K562 (cell line): ENCODE results near the gene FAM107B. TPM values are rescaled to one million over a fixed set of nuclear protein-coding genes. Genes with fewer than 3 reads are reported as not detected.

Source experiments
- ATAC-seq: fragments of 200-7000 bp; cut with Tn5 transposase; 3 replicates; pipeline ENCODE4 v1.9.1; 2020; ENCODE audit warnings: moderate library complexity
- BruUV-seq: library from RNA; stranded (reverse); fragments of 400-500 nt; replicated peaks from 2 replicates; lab custom pipeline; 2021; lab: Mats Ljungman, UMichigan
- CTCF ChIA-PET: fragments of 300-600 bp; formaldehyde crosslinking; extraction: SDS; loops from one replicate; lab custom pipeline; 2021; ENCODE audit warnings: low intra/inter-chr PET ratio; lab: Yijun Ruan, JAX
- POLR2A ChIA-PET: fragments of 300-600, 350-650 bp; sonication (Branson Sonifier 250); formaldehyde crosslinking; extraction: SDS; loops from one replicate; lab custom pipeline; 2021; ENCODE audit warnings: antibody characterized with exemption, inconsistent platforms; lab: Yijun Ruan, JAX
- DNase-seq, 4 experiments: peaks; one replicate each; pipeline versions ENCODE4 v3.0.0 to v3.0.0-alpha.2; 2011 to 2018; ENCODE audit warnings: low spot score in 3 of 4, mixed read lengths in 3 of 4; ENCODE audit errors: extremely low read depth in 1 of 4
- FAIRE-seq: peaks from 2 replicates; lab custom pipeline; 2011; peaks lifted over from hg19 to GRCh38; lab: Jason Lieb, UNC
- H2AFZ ChIP-seq: 2 replicates; pipeline ENCODE4 v1.6.0; 2011; ENCODE audit warnings: low read depth, low read length, control low read depth, inconsistent platforms
- H3K27ac ChIP-seq: fragments of 200-600 bp; 3 replicates; pipeline ENCODE4 v1.8.0; 2011; ENCODE audit warnings: low read depth, mild to moderate bottlenecking, control low read depth, inconsistent platforms, low read length, moderate library complexity, mixed read lengths; ENCODE audit errors: extremely low read depth
- H3K27me3 ChIP-seq, 2 experiments: fragments of 300-600 bp in 1 of 2; 2 replicates in 1 of 2; 3 replicates in 1 of 2; pipeline versions ENCODE4 v1.6.0 to v1.8.0; 2011; ENCODE audit warnings: inconsistent platforms in 2 of 2, low read length in 2 of 2, mild to moderate bottlenecking in 1 of 2, mixed read lengths in 1 of 2, moderate library complexity in 1 of 2; ENCODE audit not compliant: control insufficient read depth in 2 of 2, insufficient read depth in 2 of 2
- H3K36me3 ChIP-seq: fragments of 300-600 bp; 3 replicates; pipeline ENCODE4 v1.8.0; 2011; ENCODE audit warnings: mild to moderate bottlenecking, low read length, inconsistent platforms; ENCODE audit not compliant: control insufficient read depth, insufficient read depth
- H3K4me1 ChIP-seq, 2 experiments: fragments of 200-600 bp in 1 of 2; replicated peaks in 1 of 2; 2 replicates in 1 of 2; 3 replicates in 1 of 2; pipeline versions ENCODE4 v1.5.1 to v1.8.0; 2011; ENCODE audit warnings: inconsistent platforms in 2 of 2, low read length in 2 of 2, mild to moderate bottlenecking in 1 of 2, mixed read lengths in 1 of 2, moderate library complexity in 1 of 2; ENCODE audit not compliant: control insufficient read depth in 2 of 2, insufficient read depth in 2 of 2
- H3K4me2 ChIP-seq: 2 replicates; pipeline ENCODE4 v1.6.1; 2011; ENCODE audit warnings: low read length, control low read depth, inconsistent platforms, mixed read lengths; ENCODE audit not compliant: insufficient read depth
- H3K4me3 ChIP-seq: fragments of 200-600 bp; sonication (generic), shearing (Covaris generic); 2 replicates; pipeline ENCODE4 v1.5.1; 2016; ENCODE audit warnings: control low read depth, inconsistent platforms
- H3K79me2 ChIP-seq: fragments of 200-600 bp; 3 replicates; pipeline ENCODE4 v1.8.0; 2011; ENCODE audit warnings: low read length, inconsistent platforms; ENCODE audit not compliant: control insufficient read depth, insufficient read depth
- H3K9ac ChIP-seq, 2 experiments: 2 replicates each; pipeline versions ENCODE4 v1.6.0 to v1.6.1; 2011; ENCODE audit warnings: low read depth in 2 of 2, low read length in 2 of 2, control low read depth in 1 of 2, inconsistent platforms in 1 of 2, mild to moderate bottlenecking in 1 of 2, mixed read lengths in 1 of 2; ENCODE audit not compliant: insufficient read depth in 1 of 2
- H3K9me1 ChIP-seq: one replicate; pipeline ENCODE4 v1.6.0; 2011; ENCODE audit warnings: inconsistent platforms, mild to moderate bottlenecking, low read length, moderate library complexity; ENCODE audit not compliant: control insufficient read depth, insufficient read depth
- H3K9me3 ChIP-seq: replicated peaks from 2 replicates; pipeline ENCODE4 v1.5.1; 2011; ENCODE audit warnings: low read depth, low read length, inconsistent platforms; ENCODE audit not compliant: control insufficient read depth, insufficient read depth
- H4K20me1 ChIP-seq: replicated peaks from 2 replicates; pipeline ENCODE4 v1.6.1; 2011; ENCODE audit warnings: low read length, inconsistent platforms, mixed read lengths; ENCODE audit not compliant: control insufficient read depth, insufficient read depth
- CGGBP1 ChIP-seq: fragments of 250-450 bp; sonication (Bioruptor Pico); IDR thresholded peaks from 2 replicates; pipeline ENCODE4 v1.9.0; 2021; ENCODE audit warnings: mild to moderate bottlenecking
- FOSL1 ChIP-seq: fragments of 200-800 bp; sonication (Bioruptor generic); conservative IDR thresholded peaks from 2 replicates; pipeline ENCODE4 v1.6.1; 2016; ENCODE audit warnings: missing genetic modification characterization, missing compliant biosample characterization
- HDAC8 ChIP-seq: fragments of 450-650 bp; IDR thresholded peaks from 2 replicates; pipeline ENCODE4 v1.6.1; 2016; ENCODE audit warnings: mild to moderate bottlenecking, missing genetic modification characterization, moderate library complexity, missing compliant biosample characterization
- LEF1 ChIP-seq: fragments of 450-650 bp; IDR thresholded peaks from 2 replicates; pipeline ENCODE4 v1.6.1; 2016; ENCODE audit warnings: mild to moderate bottlenecking
- MTF1 ChIP-seq: fragments of 250-450 bp; sonication (Bioruptor Pico); IDR thresholded peaks from 2 replicates; pipeline ENCODE4 v1.9.0; 2021; ENCODE audit warnings: moderate library complexity, mild to moderate bottlenecking, inconsistent platforms, borderline replicate concordance
- MXD1 ChIP-seq: fragments of 250-450 bp; sonication (Bioruptor Pico); IDR thresholded peaks from 2 replicates; pipeline ENCODE4 v1.8.0; 2021; ENCODE audit warnings: borderline replicate concordance, mild to moderate bottlenecking, moderate library complexity; ENCODE audit not compliant: poor library complexity, severe bottlenecking
- NR2F6 ChIP-seq: fragments of 450-650 bp; formaldehyde crosslinking; IDR thresholded peaks from 2 replicates; pipeline ENCODE4 v1.4.0; 2020; ENCODE audit warnings: mild to moderate bottlenecking
- PHF20 ChIP-seq: fragments of 450-650 bp; IDR thresholded peaks from 2 replicates; pipeline ENCODE4 v1.6.1; 2018; ENCODE audit not compliant: partially characterized antibody
- ZMIZ1 ChIP-seq, 2 experiments: fragments of 150-350 bp in 1 of 2; IDR thresholded peaks; 2 replicates each; pipeline ENCODE4 v1.6.1; 2012 to 2016; ENCODE audit warnings: low read depth in 2 of 2, low read length in 2 of 2, mild to moderate bottlenecking in 1 of 2, moderate library complexity in 1 of 2
- ZNF232 ChIP-seq: sonication (generic); formaldehyde crosslinking; IDR thresholded peaks from 2 replicates; pipeline ENCODE4 v1.8.0; 2022; ENCODE audit warnings: mild to moderate bottlenecking, missing genetic modification reagents
- ZNF75A ChIP-seq: fragments of 450-650 bp; formaldehyde crosslinking; IDR thresholded peaks from 2 replicates; pipeline ENCODE4 v1.4.0; 2020; ENCODE audit warnings: mild to moderate bottlenecking
- WGBS: fragments of 100-300 bp; shearing (Covaris generic); methylation state at CpG from one replicate; pipeline ENCODE4 v1.1.6; 2016; ENCODE audit warnings: low coverage, mixed read lengths; ENCODE audit not compliant: insufficient coverage; ENCODE audit errors: missing lambda C conversion rate; 5-methylcytosine and 5-hydroxymethylcytosine counted together
- in situ Hi-C: fragments of 300-500 bp; cut with MboI; formaldehyde crosslinking; loops from 4 replicates; pipeline ENCODE4 v1.15.0; 2018; ENCODE audit warnings: inconsistent platforms, mixed read lengths
- intact Hi-C: fragments of 100-400 bp; cut with micrococcal nuclease; formaldehyde crosslinking; loops from 2 replicates; pipeline ENCODE4 v1.14.2; 2022
- polyA plus RNA-seq, 8 experiments: library from polyadenylated mRNA; depleted of rRNA in 4 of 8; stranded (reverse) in 5 of 8; unstranded in 3 of 8; fragments of >200 nt; fragmentation: Nextera tagmentation in 2 of 8; fragmentation: Illumina TruSeq in 1 of 8; extraction: Ambion mirVana in 2 of 8; extraction: Trizol in 1 of 8; gene quantifications; 2 replicates each; pipeline versions ENCODE4 v1.2.1 to v1.2.3, GENCODE V29; 2011 to 2014; ENCODE audit warnings: inconsistent platforms in 1 of 8, missing spikeins in 1 of 8
- total RNA-seq, 7 experiments: library from RNA; depleted of rRNA in 6 of 7; stranded (reverse); fragments of >200 nt in 6 of 7; fragmentation: Illumina TruSeq in 2 of 7; extraction: Trizol in 2 of 7; gene quantifications; 2 replicates each; pipeline versions ENCODE4 v1.2.1 to v1.2.3, GENCODE V29; 2011 to 2021; ENCODE audit warnings: low replicate concordance in 1 of 7
- TF ChIP-seq, protein P1 (sequence below): fragments of 250-450 bp; sonication (Bioruptor Pico); IDR thresholded peaks from 2 replicates; pipeline ENCODE4 v1.8.0; 2021; ENCODE audit warnings: mild to moderate bottlenecking, moderate library complexity
- TF ChIP-seq, protein P2 (sequence below): fragments of 450-650 bp; formaldehyde crosslinking; IDR thresholded peaks from 2 replicates; pipeline ENCODE4 v1.4.0; 2022; ENCODE audit warnings: missing genetic modification characterization

Gene FAM107B
- total and polyA plus RNA-seq, 9 of the 15 experiments (the other 6 are each of a cell fraction or from before 2014, with no cell fraction given), result 0.40 to 2.8 (median 1.4) TPM

DNA sequence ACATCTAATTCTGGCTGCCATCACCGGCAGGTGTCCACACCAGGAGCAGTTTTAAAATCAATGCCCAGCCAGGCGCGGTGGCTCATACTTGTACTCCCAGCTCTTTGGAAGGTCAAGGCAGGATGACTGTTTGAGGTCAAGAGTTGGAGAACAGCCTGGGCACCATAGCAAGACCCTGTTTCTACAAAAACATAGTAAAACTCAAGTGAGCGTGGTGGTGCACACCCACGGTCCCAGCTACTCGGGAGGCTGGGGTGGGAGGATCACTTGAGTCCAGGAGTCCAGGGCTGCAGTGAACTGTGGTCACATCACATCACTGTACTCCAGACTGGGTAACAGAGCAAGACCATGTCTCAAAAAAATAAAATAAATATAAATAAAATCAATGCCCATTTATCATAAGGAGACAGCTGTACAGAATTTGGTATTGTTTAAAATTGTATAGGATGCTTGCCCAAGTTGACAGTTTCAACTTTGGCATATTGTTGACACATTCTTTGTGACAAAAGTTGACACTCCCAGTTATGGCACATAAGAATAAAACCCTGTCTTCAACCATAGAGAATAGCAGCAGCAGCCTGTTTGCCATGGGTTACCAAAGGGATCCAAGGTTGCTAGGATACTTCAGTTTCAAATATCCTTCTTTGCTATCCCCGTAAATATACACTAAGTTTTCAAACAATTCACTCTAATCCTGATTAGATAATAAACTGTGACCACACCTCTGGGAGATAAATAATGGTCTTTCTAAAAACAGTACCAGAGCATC lies 193.0 kb downstream of the FAM107B start:
- H3K79me2 ChIP-seq, result no peaks in the 10 kb centered on the region
- H3K4me2 ChIP-seq, result no peak overlapping the region
- no peak for DNase-seq
- ATAC-seq, result no peak
- WGBS, result 1% methylated on average over 7 of the region's 7 CpGs
- H4K20me1 ChIP-seq, result no peaks in the 10 kb centered on the region
- in situ Hi-C loops (no loop called here), intact Hi-C loops (no loop called here)
- H3K4me3 ChIP-seq, result no peak overlapping the region
- H3K27me3 ChIP-seq, result peaks cover 14 to 34% of the 10 kb centered on the region in 2 experiments
- ChIA-PET POLR2A (no interaction called here), CTCF (no interaction called here)
- no peak overlapping the region for H2AFZ ChIP-seq
- TF ChIP-seq LEF1 (no peak), FOSL1 (tag) (no peak), MTF1 (CRISPR knock-in tag) (no peak), ZNF232 (no peak), MXD1 (CRISPR knock-in tag) (no peak), ZNF75A (CRISPR knock-in tag) (no peak), PHF20 (no peak), HDAC8 (tag) (no peak), ZMIZ1 (IDR thresholded peaks at IDR 0.05; ENCODE audit: low read depth in 2 of 2, low read length in 2 of 2) (no peak), CGGBP1 (CRISPR knock-in tag) (no peak), NR2F6 (no peak)
- TF ChIP-seq, protein P1, sequence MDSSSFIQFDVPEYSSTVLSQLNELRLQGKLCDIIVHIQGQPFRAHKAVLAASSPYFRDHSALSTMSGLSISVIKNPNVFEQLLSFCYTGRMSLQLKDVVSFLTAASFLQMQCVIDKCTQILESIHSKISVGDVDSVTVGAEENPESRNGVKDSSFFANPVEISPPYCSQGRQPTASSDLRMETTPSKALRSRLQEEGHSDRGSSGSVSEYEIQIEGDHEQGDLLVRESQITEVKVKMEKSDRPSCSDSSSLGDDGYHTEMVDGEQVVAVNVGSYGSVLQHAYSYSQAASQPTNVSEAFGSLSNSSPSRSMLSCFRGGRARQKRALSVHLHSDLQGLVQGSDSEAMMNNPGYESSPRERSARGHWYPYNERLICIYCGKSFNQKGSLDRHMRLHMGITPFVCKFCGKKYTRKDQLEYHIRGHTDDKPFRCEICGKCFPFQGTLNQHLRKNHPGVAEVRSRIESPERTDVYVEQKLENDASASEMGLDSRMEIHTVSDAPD (CRISPR knock-in tag), result no peak
- TF ChIP-seq, protein P2, sequence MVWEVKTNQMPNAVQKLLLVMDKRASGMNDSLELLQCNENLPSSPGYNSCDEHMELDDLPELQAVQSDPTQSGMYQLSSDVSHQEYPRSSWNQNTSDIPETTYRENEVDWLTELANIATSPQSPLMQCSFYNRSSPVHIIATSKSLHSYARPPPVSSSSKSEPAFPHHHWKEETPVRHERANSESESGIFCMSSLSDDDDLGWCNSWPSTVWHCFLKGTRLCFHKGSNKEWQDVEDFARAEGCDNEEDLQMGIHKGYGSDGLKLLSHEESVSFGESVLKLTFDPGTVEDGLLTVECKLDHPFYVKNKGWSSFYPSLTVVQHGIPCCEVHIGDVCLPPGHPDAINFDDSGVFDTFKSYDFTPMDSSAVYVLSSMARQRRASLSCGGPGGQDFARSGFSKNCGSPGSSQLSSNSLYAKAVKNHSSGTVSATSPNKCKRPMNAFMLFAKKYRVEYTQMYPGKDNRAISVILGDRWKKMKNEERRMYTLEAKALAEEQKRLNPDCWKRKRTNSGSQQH (CRISPR knock-in tag), result no peak
- H3K27ac ChIP-seq, result no peak overlapping the region
- H3K9me1 ChIP-seq, result no peaks in the 10 kb centered on the region
- no TSS peak for BruUV-seq
- no peak overlapping the region for H3K9ac ChIP-seq
- H3K9me3 ChIP-seq, result no peaks in the 10 kb centered on the region
- no peak for FAIRE-seq
- no peaks in the 10 kb centered on the region for H3K36me3 ChIP-seq
- no peaks in the 10 kb centered on the region for H3K4me1 ChIP-seq
